Astrocyte (in vitro differentiated cells and primary cell): ENCODE measurements around the gene RHEBL1.
"Not testable (repeated sequence)": the region's sequence is repeated elsewhere in the genome, so short reads cannot be mapped to it uniquely, and the experiment has no call there.

Experiments
- CTCF ChIP-seq: IDR thresholded peaks from 2 replicates; pipeline ENCODE4 v1.5.1; 2011; ENCODE audit warnings: low read depth, mild to moderate bottlenecking, inconsistent platforms, low read length, moderate library complexity; ENCODE audit not compliant: insufficient read depth
- EZH2 ChIP-seq: IDR thresholded peaks from 2 replicates; pipeline ENCODE4 v1.6.1; 2012; ENCODE audit warnings: mild to moderate bottlenecking, low read length, inconsistent platforms; ENCODE audit not compliant: insufficient read depth

DNA sequence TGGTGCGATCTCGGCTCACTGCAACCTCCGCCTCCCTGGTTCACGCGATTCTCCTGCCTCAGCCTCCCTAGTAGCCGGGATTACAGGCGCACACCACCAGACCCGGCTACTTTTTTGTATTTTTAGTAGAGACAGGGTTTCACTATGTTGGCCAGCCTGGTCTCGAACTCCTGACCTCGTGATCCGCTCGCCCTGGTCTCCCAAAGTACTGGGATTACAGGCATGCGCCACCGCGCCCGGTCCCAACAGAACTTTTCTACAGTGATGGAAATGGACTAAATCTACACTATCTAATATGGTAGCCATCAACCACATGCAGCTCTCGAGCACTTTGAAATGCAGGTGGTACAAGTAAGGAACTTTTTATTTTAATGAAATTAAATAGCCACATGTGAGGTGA, 7.9 kb downstream of the RHEBL1 start:
- TF ChIP-seq EZH2, CTCF: not testable (repeated sequence)
